NCI-H1694 (cell line): ENCODE results near the gene DNAH10.

ENCODE experiments used
- DNase-seq: peaks from one replicate; lab custom pipeline; 2025; lab: John Stamatoyannopoulos, UW

Gene DNAH10

GRCh38 chr12:123845881-123846280, 83.8 kb downstream of the DNAH10 start:
- no peak for DNase-seq

- no peak for DNase-seq
Observed at GRCh38 chr12:123846340-123846739, 84.2 kb downstream of the DNAH10 start.

- no peak for DNase-seq
Observed at GRCh38 chr12:123847019-123847418, 84.9 kb downstream of the DNAH10 start.

GRCh38 chr12:123847876-123848275, 85.8 kb downstream of the DNAH10 start:
- no peak for DNase-seq

GRCh38 chr12:123849517-123849916, 87.4 kb downstream of the DNAH10 start:
- DNase-seq: no peak

GRCh38 chr12:123850246-123851134, 88.4 kb downstream of the DNAH10 start:
- DNase-seq: no peak

GRCh38 chr12:123853396-123854070, 91.4 kb downstream of the DNAH10 start:
- no peak for DNase-seq

GRCh38 chr12:123854232-123854631, 92.1 kb downstream of the DNAH10 start:
- no peak for DNase-seq

GRCh38 chr12:123854918-123855317, 92.8 kb downstream of the DNAH10 start:
- DNase-seq: no peak

GRCh38 chr12:123856681-123857080, 94.6 kb downstream of the DNAH10 start:
- DNase-seq: no peak

GRCh38 chr12:123858176-123858575, 96.1 kb downstream of the DNAH10 start:
- DNase-seq: no peak

- DNase-seq: no peak
Observed at GRCh38 chr12:123859035-123859434, 96.9 kb downstream of the DNAH10 start.

- DNase-seq: no peak
Observed at GRCh38 chr12:123860377-123860776, 98.3 kb downstream of the DNAH10 start.

GRCh38 chr12:123861392-123861791, 99.3 kb downstream of the DNAH10 start:
- DNase-seq: no peak

- no peak for DNase-seq
Observed at GRCh38 chr12:123867141-123867540, 105.0 kb downstream of the DNAH10 start.

GRCh38 chr12:123868791-123869190, 106.7 kb downstream of the DNAH10 start:
- DNase-seq: no peak

- no peak for DNase-seq
Observed at GRCh38 chr12:123873793-123874192, 111.7 kb downstream of the DNAH10 start.

- DNase-seq: no peak
Observed at GRCh38 chr12:123877968-123878367, 115.9 kb downstream of the DNAH10 start.

GRCh38 chr12:123879101-123879500, 117.0 kb downstream of the DNAH10 start:
- no peak for DNase-seq

- DNase-seq: no peak
Observed at GRCh38 chr12:123879691-123880090, 117.6 kb downstream of the DNAH10 start.

GRCh38 chr12:123882161-123882705, 120.1 kb downstream of the DNAH10 start:
- no peak for DNase-seq

- DNase-seq: no peak
Observed at GRCh38 chr12:123886258-123886657, 124.2 kb downstream of the DNAH10 start.
